HCT116 (cell line): Measurements from ENCODE around the gene SLC31A1. TPM values are rescaled to one million over a fixed set of nuclear protein-coding genes. Genes with fewer than 3 reads are reported as not detected.

Experiments
- ATAC-seq: fragments of 200-7000 bp; cut with Tn5 transposase; 2 replicates; pipeline ENCODE4 v1.9.1; 2020; ENCODE audit warnings: mild to moderate bottlenecking, moderate library complexity
- BruUV-seq: library from RNA; stranded (reverse); fragments of 400-500 nt; replicated peaks from 2 replicates; lab custom pipeline; 2021; lab: Mats Ljungman, UMichigan
- CTCF ChIA-PET: fragments of 300-600 bp; sonication (Branson Sonifier 250); formaldehyde crosslinking; loops from one replicate; lab custom pipeline; 2021; ENCODE audit warnings: antibody characterized with exemption; lab: Charles Lee
- POLR2A ChIA-PET: fragments of 300-600, 350-600 bp; sonication (Branson Sonifier 250); formaldehyde crosslinking; loops from one replicate; lab custom pipeline; 2021; ENCODE audit warnings: antibody characterized with exemption; lab: Charles Lee
- RAD21 ChIA-PET, 2 experiments: fragments of 300-600 bp; sonication (Branson Sonifier 250); formaldehyde crosslinking; loops; one replicate each; lab custom pipeline; 2023; ENCODE audit warnings: low total read pairs in 2 of 2; ENCODE audit not compliant: uncharacterized antibody in 2 of 2, unreplicated experiment in 2 of 2, low non-redundant PET in 1 of 2; lab: Charles Lee
- DNase-seq: peaks from one replicate; pipeline ENCODE4 v3.0.0-alpha.2; 2010; ENCODE audit warnings: low read depth, low spot score
- H2AFZ ChIP-seq: fragments of 200-600 bp; shearing (Covaris generic), sonication (generic); 2 replicates; pipeline ENCODE4 v1.6.1; 2017; ENCODE audit warnings: low read depth, mixed run types, mixed read lengths, antibody characterized with exemption, low read length; ENCODE audit not compliant: poor library complexity, severe bottlenecking
- H3K27ac ChIP-seq: 2 replicates; pipeline ENCODE4 v1.5.1; 2012; ENCODE audit warnings: low read depth, low read length
- H3K27me3 ChIP-seq: fragments of 200-600 bp; sonication (generic); 2 replicates; pipeline ENCODE4 v1.6.1; 2016; ENCODE audit warnings: mixed run types, low read length, mixed read lengths; ENCODE audit not compliant: insufficient read depth
- H3K36me3 ChIP-seq, 2 experiments: fragments of 200-500 bp in 1 of 2; fragments of 200-600 bp in 1 of 2; sonication (Bioruptor generic) in 1 of 2; sonication (generic) in 1 of 2; 2 replicates each; pipeline versions ENCODE4 v1.5.1 to v1.6.1; 2014 to 2016; ENCODE audit warnings: low read length in 2 of 2, inconsistent platforms in 1 of 2, mixed read lengths in 1 of 2, mixed run types in 1 of 2; ENCODE audit not compliant: insufficient read depth in 2 of 2, control insufficient read depth in 1 of 2
- H3K4me1 ChIP-seq, 2 experiments: fragments of 200-600 bp in 1 of 2; sonication (generic) in 1 of 2; 2 replicates each; pipeline versions ENCODE4 v1.5.1 to v1.6.1; 2012 to 2017; ENCODE audit warnings: low read length in 2 of 2, inconsistent platforms in 1 of 2, mild to moderate bottlenecking in 1 of 2, mixed read lengths in 1 of 2, mixed run types in 1 of 2, moderate library complexity in 1 of 2; ENCODE audit not compliant: insufficient read depth in 2 of 2, control insufficient read depth in 1 of 2
- H3K4me2 ChIP-seq: fragments of 200-600 bp; sonication (generic); 2 replicates; pipeline ENCODE4 v1.6.1; 2017; ENCODE audit warnings: mixed run types, low read length, mixed read lengths
- H3K4me3 ChIP-seq, 2 experiments: fragments of 200-600 bp in 1 of 2; sonication (generic) in 1 of 2; replicated peaks in 1 of 2; 2 replicates each; pipeline ENCODE4 v1.5.1; 2011 to 2016; ENCODE audit warnings: low read length in 2 of 2, control low read depth in 1 of 2, low read depth in 1 of 2, mild to moderate bottlenecking in 1 of 2, mixed read lengths in 1 of 2, mixed run types in 1 of 2
- H3K79me2 ChIP-seq: fragments of 200-600 bp; sonication (generic); 2 replicates; pipeline ENCODE4 v1.6.1; 2017; ENCODE audit warnings: mild to moderate bottlenecking, mixed run types, low read length, moderate library complexity, mixed read lengths; ENCODE audit not compliant: insufficient read depth
- H3K9ac ChIP-seq: fragments of 200-600 bp; sonication (generic); 2 replicates; pipeline ENCODE4 v1.6.1; 2016; ENCODE audit warnings: low read length, mixed read lengths
- H3K9me2 ChIP-seq: fragments of 200-600 bp; sonication (generic), shearing (Covaris generic); 2 replicates; pipeline ENCODE4 v1.6.1; 2017; ENCODE audit warnings: mixed run types, mild to moderate bottlenecking, moderate library complexity; ENCODE audit not compliant: insufficient read depth
- H3K9me3 ChIP-seq, 2 experiments: fragments of 200-500 bp in 1 of 2; fragments of 200-600 bp in 1 of 2; sonication (Bioruptor generic) in 1 of 2; sonication (generic) in 1 of 2; 2 replicates each; pipeline ENCODE4 v1.6.1; 2014 to 2017; ENCODE audit warnings: low read length in 2 of 2, mixed read lengths in 2 of 2, inconsistent platforms in 1 of 2, low read depth in 1 of 2, mild to moderate bottlenecking in 1 of 2, mixed run types in 1 of 2, moderate library complexity in 1 of 2; ENCODE audit not compliant: control insufficient read depth in 1 of 2, insufficient read depth in 1 of 2
- H4K20me1 ChIP-seq: fragments of 200-600 bp; sonication (generic), shearing (Covaris generic); 2 replicates; pipeline ENCODE4 v1.6.1; 2017; ENCODE audit warnings: mixed run types, mild to moderate bottlenecking, moderate library complexity; ENCODE audit not compliant: insufficient read depth
- ATF3 ChIP-seq: IDR thresholded peaks from 2 replicates; pipeline ENCODE4 v1.6.1; 2012
- CBX3 ChIP-seq: IDR thresholded peaks from 2 replicates; pipeline ENCODE4 v1.6.1; 2012; ENCODE audit warnings: low read depth
- CTCF ChIP-seq, 3 experiments: fragments of 200-600 bp in 1 of 3; sonication (generic) in 1 of 3; IDR thresholded peaks in 2 of 3; conservative IDR thresholded peaks in 1 of 3; 2 replicates each; pipeline ENCODE4 v1.5.1; 2012 to 2017; ENCODE audit warnings: low read depth in 2 of 3, low read length in 2 of 3, antibody characterized with exemption in 1 of 3, borderline replicate concordance in 1 of 3, control low read depth in 1 of 3, mild to moderate bottlenecking in 1 of 3, mixed read lengths in 1 of 3, mixed run types in 1 of 3, moderate library complexity in 1 of 3; ENCODE audit not compliant: insufficient read depth in 1 of 3
- EGR1 ChIP-seq: IDR thresholded peaks from 2 replicates; pipeline ENCODE4 v1.6.1; 2012; ENCODE audit warnings: low read depth
- EZH2 ChIP-seq: fragments of 200-600 bp; sonication (generic); IDR thresholded peaks from 2 replicates; pipeline ENCODE4 v1.6.1; 2017; ENCODE audit warnings: antibody characterized with exemption, mixed run types
- FOSL1 ChIP-seq: IDR thresholded peaks from 2 replicates; pipeline ENCODE4 v1.6.1; 2012; ENCODE audit warnings: low read depth
- MAX ChIP-seq: IDR thresholded peaks from 2 replicates; pipeline ENCODE4 v1.6.1; 2012
- POLR2AphosphoS5 ChIP-seq: IDR thresholded peaks from 2 replicates; pipeline ENCODE4 v1.6.1; 2011; ENCODE audit warnings: mild to moderate bottlenecking, low read depth, low read length, moderate library complexity
- REST ChIP-seq: IDR thresholded peaks from 2 replicates; pipeline ENCODE4 v1.6.1; 2012; ENCODE audit warnings: low read depth
- ZNF274 ChIP-seq: fragments of 200-500 bp; sonication (Bioruptor generic); IDR thresholded peaks from 2 replicates; pipeline ENCODE4 v1.6.1; 2014; ENCODE audit warnings: mild to moderate bottlenecking, low read depth, low read length, inconsistent platforms
- intact Hi-C: fragments of 100-400 bp; cut with micrococcal nuclease; formaldehyde crosslinking; loops from 2 replicates; pipeline ENCODE4 v1.10.0; 2022
- total RNA-seq: library from RNA; stranded (reverse); gene quantifications from one replicate; pipeline ENCODE4 v1.2.1, GENCODE V29; 2021; ENCODE audit not compliant: unreplicated experiment

The SLC31A1 gene
- total RNA-seq, 1 experiment from 2014 or later = 24.4 TPM

GRCh38 chr9:113173341-113173740 is 48.0 kb upstream of the SLC31A1 start (continued):
- no peak for TF ChIP-seq CTCF (IDR thresholded peaks at IDR 0.05 in 2 of 3, conservative IDR thresholded peaks at IDR 0.05 in 1 of 3; ENCODE audit: borderline replicate concordance in 1 of 3, insufficient read depth in 1 of 3, low read depth in 2 of 3, low read length in 2 of 3)
- TF ChIP-seq, all 23 proteins: peak for 0

- no peaks in the 10 kb centered on the region for H3K27me3 ChIP-seq
- no peak for ATAC-seq
- DNase-seq = no peak
- H3K27ac ChIP-seq = no peak overlapping the region
- no peak overlapping the region for H3K9ac ChIP-seq
- no TSS peak for BruUV-seq
- no peak overlapping the region for H2AFZ ChIP-seq
- no peaks in the 10 kb centered on the region for H3K4me1 ChIP-seq
- intact Hi-C loops = no loop called here
- H3K36me3 ChIP-seq = peaks cover 27 to 34% of the 10 kb centered on the region in 2 experiments
- no peaks in the 10 kb centered on the region for H3K9me2 ChIP-seq
- TF ChIP-seq ZNF274 (no peak), POLR2AphosphoS5 (no peak), REST (no peak), EZH2 (no peak), ATF3 (no peak), CBX3 (no peak), FOSL1 (no peak), MAX (no peak), EGR1 (no peak)
- TF ChIP-seq, all 23 proteins: peak for 0
- no peaks in the 10 kb centered on the region for H3K79me2 ChIP-seq
- no peaks in the 10 kb centered on the region for H4K20me1 ChIP-seq
- no peak overlapping the region for H3K4me2 ChIP-seq
- CTCF ChIA-PET = no interaction called here
- H3K4me3 ChIP-seq = no peak overlapping the region
- RAD21 ChIA-PET = no interaction called here
- POLR2A ChIA-PET = no interaction called here
- H3K9me3 ChIP-seq = no peaks in the 10 kb centered on the region
Observed at GRCh38 chr9:113176803-113177202, 44.5 kb upstream of the SLC31A1 start.
